NOMO-1 (cell line): ENCODE data around the gene PDE9A.

ENCODE experiments used
- DNase-seq, 2 experiments: peaks; one replicate each; lab custom pipeline; 2025; ENCODE audit not compliant: unreplicated experiment in 2 of 2; lab: John Stamatoyannopoulos, UW

Gene PDE9A

GRCh38 chr21:42684109-42684916 is 30.9 kb downstream of the PDE9A start:
- DNase-seq: no peak

GRCh38 chr21:42685036-42685435 is 31.6 kb downstream of the PDE9A start:
- no peak for DNase-seq

- DNase-seq: no peak
Measured at GRCh38 chr21:42685954-42686500, 32.6 kb downstream of the PDE9A start.

GRCh38 chr21:42687796-42688195 is 34.4 kb downstream of the PDE9A start:
- no peak for DNase-seq

- no peak for DNase-seq
Measured at GRCh38 chr21:42688226-42688840, 34.9 kb downstream of the PDE9A start.

- no peak for DNase-seq
Measured at GRCh38 chr21:42688841-42689371, 35.5 kb downstream of the PDE9A start.

- no peak for DNase-seq
Measured at GRCh38 chr21:42690586-42690985, 37.2 kb downstream of the PDE9A start.

- no peak for DNase-seq
Measured at GRCh38 chr21:42691901-42692559, 38.6 kb downstream of the PDE9A start.

- DNase-seq: no peak
Measured at GRCh38 chr21:42692688-42693087, 39.3 kb downstream of the PDE9A start.

GRCh38 chr21:42694751-42695696 is 41.6 kb downstream of the PDE9A start:
- DNase-seq: no peak

GRCh38 chr21:42695697-42696380 is 42.4 kb downstream of the PDE9A start:
- DNase-seq: no peak

GRCh38 chr21:42696501-42697040 is 43.1 kb downstream of the PDE9A start:
- no peak for DNase-seq

GRCh38 chr21:42698733-42699132 is 45.3 kb downstream of the PDE9A start:
- DNase-seq: no peak

- no peak for DNase-seq
Measured at GRCh38 chr21:42699196-42699595, 45.8 kb downstream of the PDE9A start.

- DNase-seq: no peak
Measured at GRCh38 chr21:42701706-42702456, 48.5 kb downstream of the PDE9A start.

- no peak for DNase-seq
Measured at GRCh38 chr21:42702720-42703119, 49.3 kb downstream of the PDE9A start.

- no peak for DNase-seq
Measured at GRCh38 chr21:42703136-42703908, 49.9 kb downstream of the PDE9A start.

- no peak for DNase-seq
Measured at GRCh38 chr21:42703965-42704364, 50.5 kb downstream of the PDE9A start.
